HG03039 (cell line): ENCODE results near the gene TMEM94.
"Not testable (repeated sequence)": the region's sequence is repeated elsewhere in the genome, so short reads cannot be mapped to it uniquely, and the experiment has no call there.

Source experiments
- ATAC-seq: cut with Tn5 transposase; IDR thresholded peaks from one replicate; pipeline ENCODE4 v1.9.1; 2021; ENCODE audit warnings: mild to moderate bottlenecking, moderate library complexity; ENCODE audit not compliant: unreplicated experiment

The TMEM94 gene

DNA sequence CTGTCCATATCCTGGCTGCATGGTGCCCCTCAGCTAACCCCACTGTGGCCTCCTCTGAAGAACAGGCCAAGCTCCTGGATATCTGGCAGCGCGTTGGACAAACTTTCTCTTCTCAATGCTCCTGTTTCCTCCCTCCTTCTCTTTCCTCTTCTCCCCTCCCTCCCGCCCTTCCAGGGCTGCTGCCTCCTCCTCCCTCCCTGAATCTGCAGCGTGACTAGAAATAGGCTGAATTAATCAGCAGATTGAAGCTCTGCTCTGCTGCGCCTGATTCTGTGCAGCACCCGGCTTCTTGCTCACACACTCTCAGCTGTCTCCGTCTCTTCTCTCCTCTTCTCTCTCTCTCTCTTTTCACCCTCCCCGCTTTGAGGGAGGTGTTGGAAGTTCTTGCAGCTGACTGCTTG lies 19.8 kb downstream of the TMEM94 start:
- no peak for ATAC-seq

GRCh38 chr17:75476752-75477489 lies 20.5 kb downstream of the TMEM94 start:
- ATAC-seq: no peak

GRCh38 chr17:75477490-75477862 lies 21.0 kb downstream of the TMEM94 start:
- not testable (repeated sequence) for ATAC-seq

GRCh38 chr17:75478508-75478907 lies 22.1 kb downstream of the TMEM94 start:
- ATAC-seq: no peak

DNA sequence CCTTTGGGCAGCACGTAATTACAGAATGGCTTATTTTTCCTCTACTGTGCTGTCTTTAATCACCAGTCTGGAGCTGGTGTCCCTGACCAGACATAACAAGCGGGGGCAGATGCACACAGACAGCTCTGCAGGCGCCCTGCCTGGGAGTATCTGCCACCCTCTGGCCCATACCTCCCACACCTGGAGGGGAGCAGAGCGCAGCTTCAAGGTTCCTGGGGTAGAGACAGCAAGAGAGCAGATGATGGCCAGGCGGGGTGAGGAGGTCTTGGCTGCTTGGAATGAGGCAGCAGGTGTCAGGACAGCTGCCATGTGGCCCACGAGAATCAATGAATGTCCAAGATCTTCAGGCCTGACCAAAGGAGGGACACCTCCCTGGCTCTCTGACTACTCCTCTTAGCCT lies 23.8 kb downstream of the TMEM94 start:
- ATAC-seq: no peak

DNA sequence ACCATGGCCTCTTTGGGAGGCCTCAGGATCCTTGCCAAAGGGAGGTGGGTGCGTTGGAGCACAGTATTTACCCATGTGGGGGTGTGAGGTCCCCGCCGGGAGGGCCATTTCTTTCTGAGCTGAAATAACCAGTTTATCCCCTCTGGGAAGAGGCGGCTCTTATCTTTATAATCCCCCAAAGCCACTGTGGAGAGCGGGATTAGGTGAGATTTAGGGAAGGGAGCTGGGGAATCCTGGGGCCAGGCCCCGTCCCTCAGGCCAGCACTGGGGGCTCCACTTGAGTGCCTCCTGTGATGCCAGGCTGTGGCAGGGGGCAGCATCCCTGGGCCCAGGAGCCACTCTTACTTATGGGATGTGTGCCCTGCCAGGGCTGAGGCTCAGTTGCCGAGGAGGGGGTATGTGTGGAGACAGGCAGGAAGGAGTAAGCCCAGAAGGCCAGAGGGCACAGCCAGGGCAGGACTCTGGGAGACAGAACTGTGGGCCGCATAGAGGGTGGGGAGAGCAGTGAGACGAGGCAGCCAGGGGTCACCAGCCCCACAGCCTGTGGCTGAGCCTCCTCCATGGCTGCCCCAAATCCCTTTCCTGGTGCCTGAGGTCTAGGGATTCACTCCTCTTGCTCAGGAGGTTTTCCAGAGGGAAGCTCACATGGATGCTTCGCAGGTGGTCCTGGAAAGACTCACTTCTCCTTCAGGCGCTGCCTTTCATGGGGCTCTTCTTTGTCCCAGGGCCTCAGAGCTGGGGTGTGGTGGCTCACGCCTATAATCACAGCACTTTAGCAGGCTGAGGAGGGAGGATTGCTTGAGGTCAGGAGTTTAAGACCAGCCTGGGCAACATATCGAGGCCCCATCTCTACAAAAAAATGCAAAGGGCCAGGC lies 25.0 kb downstream of the TMEM94 start:
- ATAC-seq: no peak

DNA sequence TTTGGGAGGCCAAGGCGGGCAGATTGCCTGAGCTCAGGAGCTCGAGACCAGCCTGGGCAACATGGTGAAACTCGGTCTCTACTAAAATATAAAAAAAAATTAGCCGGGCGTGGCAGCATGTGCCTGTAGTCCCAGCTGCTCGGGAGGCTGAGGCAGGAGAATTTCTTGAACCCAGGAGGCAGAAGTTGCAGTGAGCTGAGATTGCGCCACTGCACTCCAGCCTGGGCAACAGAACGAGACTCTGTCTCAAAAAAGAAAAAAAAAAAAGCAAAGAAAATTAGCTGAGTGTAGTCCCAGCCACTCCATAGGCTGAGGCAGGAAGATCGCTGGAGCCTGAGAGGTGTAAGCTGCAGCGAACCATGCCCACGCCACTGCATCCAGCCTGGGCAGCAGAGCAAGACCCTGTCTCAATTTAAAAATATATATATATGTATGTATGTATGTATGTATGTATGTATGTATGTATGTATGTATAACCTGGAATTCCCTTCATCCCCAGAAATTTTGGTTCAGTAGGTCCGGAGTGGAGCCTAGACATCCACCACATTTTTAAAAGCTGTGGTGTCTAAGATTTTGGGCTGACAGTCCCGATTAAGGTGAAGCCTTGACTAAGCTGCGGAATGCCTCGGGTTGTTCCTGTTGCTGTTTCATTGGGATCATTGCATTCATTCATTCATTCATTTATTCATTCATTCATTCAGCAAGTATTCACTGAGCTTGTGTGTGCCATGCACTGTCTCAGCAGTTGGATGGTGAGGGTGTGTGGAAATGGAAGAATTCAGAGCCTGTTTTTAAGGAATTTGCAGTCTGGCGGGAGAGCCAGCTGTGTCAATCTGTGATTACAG lies 25.9 kb downstream of the TMEM94 start:
- ATAC-seq: no peak

- ATAC-seq: no peak
Measured at GRCh38 chr17:75485688-75486087, 29.3 kb downstream of the TMEM94 start.

- ATAC-seq: no peak
Measured at GRCh38 chr17:75486151-75486550, 29.7 kb downstream of the TMEM94 start.

DNA sequence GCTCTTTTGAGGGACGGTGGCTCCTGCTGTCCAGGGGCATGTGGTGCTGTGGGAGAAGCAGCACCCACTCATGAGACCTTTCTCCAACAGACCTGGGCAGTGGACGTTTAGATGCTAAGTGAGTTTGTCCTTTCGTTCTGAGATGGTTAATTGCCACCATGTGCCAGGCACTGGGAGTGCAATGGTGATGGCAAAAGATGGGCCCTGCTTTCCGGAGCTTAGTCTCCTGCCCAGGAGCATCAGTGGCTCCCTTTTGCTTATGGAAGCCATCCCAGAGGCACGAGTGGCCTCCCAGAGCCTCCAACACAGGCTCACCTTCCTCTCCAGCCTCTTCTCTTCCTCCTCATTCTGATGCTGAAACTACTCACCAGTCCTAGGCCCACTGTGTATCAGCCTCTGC lies 30.5 kb downstream of the TMEM94 start:
- ATAC-seq: no peak

DNA sequence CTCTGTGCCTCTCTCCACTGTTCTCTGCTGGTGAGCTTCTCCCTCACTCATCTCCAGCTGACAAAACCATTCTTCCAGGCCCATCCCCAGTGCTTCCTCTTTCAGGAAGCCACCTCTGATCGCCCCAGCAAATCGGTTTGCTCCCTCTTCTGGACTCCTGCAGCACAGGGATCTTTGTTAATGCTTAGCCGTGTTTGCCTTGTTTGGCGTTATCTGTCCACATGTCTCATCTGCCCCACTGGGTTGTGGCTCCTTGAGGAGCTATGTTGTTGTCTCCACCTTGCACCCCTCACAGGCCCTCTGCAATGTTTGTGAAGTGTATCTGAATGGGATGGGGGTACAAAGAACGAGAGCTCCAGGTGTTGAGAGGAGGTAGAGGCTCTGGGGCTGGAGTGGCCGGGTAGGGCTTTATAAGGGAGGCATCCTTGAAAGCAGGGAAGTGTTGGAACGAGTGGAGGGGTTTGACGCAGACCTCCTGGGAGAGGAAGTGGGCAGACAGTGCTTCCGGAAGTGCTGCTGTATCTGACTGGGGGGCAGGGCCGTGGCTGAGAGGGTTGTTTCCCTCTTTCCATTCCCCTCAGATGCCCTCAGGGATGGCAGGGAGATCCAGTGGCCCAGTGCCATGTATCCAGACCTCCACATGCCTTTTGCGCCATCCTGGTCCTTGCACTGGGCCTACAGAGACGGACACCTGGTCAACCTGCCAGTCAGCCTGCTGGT lies 31.1 kb downstream of the TMEM94 start:
- no peak for ATAC-seq

GRCh38 chr17:75488693-75489510 lies 32.5 kb downstream of the TMEM94 start:
- ATAC-seq: no peak

DNA sequence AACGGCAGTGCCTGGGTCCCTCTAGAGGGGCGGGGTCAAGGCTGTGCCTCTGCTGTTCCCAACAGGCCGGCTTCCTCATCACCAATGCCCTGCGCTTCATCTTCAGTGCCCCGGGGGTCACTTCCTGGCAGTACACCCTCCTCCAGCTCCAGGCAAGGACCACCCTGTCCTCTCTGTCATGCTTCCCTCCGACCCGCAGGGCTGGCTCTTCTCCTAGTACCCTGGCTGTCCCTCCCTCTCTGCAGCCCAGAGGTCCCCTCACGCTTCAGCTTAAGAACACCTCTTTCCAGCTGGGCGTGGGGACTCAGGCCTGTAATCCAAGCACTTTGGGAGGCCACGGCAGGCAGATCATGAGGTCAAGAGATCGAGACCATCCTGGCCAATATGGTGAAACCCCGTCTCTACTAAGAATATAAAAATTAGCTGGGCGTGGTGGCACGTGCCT lies 33.1 kb downstream of the TMEM94 start:
- ATAC-seq: no peak

GRCh38 chr17:75490173-75490743 lies 33.8 kb downstream of the TMEM94 start:
- ATAC-seq: no peak

DNA sequence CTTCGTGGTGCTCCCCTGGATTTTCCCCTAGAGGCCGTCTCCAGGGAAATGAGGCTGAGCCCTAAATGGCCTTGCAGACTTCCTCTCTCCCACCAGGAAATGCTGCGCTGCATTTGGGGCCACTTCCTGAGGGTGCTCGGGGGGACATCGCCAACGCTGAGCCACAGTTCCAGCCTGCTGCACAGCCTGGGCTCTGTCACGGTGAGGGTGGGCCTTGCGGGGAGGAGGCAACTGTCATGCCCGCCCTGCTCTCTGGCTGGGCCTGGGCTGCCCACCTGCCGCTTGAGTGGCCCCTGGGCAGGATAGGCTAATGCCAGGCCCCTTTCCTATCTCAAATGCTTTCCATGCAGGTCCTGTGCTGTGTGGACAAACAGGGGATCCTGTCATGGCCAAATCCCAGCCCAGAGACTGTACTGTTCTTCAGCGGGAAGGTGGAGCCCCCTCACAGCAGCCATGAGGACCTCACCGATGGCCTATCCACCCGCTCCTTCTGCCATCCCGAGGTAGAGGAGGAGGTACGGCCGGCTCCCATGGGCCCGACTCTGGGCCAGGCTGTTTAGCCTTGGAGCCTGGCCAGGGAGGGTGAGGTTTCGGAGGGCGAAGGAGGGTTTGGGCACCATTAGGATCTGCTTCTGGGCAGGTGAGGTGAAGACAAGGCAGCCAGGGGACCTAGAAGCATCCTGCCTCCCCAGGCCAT lies 34.7 kb downstream of the TMEM94 start:
- ATAC-seq: no peak

DNA sequence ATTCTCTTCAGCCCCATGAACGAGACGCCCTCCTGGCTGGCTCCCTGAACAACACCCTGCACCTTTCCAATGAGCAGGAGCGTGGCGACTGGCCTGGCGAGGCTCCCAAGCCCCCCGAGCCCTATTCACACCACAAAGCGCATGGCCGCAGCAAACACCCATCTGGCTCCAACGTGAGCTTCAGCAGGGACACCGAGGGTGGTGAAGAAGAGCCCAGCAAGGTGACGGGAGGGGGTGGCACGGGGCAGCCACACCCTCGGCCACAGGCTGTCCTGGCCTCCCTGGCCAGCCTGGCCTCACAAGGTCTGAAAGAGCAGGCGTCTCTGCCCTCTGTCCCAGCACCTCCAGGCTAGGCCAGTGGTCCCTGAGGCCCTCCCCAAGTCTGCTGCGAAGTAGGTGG lies 35.2 kb downstream of the TMEM94 start:
- no peak for ATAC-seq

DNA sequence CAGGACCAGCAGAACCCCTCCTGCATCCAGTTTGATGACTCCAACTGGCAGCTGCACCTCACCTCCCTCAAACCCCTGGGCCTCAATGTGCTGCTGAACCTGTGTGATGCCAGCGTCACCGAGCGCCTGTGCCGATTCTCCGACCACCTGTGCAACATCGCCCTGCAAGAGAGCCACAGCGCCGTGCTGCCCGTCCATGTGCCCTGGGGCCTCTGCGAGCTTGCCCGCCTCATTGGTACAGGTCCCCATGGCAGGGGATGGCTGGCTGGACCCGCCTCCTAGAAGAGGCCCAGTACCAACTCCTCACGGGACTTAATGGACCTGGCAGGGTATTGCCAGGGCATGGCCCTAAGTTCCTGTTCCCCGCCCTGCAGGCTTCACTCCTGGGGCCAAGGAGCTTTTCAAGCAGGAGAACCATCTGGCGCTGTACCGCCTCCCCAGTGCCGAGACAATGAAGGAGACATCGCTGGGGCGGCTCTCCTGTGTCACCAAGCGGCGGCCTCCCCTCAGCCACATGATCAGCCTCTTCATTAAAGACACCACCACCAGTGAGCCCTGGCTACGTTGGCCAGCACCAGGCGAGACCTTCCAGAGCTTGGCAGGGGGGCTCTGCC lies 36.2 kb downstream of the TMEM94 start:
- ATAC-seq: no peak

DNA sequence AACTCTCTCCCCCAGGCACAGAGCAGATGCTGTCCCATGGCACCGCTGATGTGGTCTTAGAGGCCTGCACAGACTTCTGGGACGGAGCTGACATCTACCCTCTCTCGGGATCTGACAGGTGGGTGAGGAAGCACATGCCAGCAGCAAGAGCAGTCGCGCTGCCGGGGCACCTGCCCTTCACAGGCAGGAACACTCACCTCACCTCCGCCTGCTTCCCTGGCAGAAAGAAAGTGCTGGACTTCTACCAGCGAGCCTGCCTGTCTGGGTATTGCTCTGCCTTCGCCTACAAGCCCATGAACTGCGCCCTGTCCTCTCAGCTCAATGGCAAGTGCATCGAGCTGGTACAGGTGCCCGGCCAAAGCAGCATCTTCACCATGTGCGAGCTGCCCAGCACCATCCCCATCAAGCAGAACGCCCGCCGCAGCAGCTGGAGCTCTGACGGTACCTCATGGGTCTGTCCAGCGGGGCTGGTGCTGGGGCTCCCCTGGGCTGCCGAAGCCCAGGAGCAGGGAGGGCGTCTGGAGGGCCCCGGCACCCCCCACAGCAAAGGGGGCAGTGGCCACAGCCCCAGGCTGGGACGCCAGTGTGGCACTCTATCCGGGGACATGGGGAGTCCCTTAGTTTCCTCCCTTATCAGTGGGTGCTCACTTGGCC lies 37.2 kb downstream of the TMEM94 start:
- no peak for ATAC-seq
